Upper lobe of left lung (tissue), 4 donors: ENCODE measurements around the gene PKHD1.

Experiments
- EP300 ChIP-seq, 4 donors: sonication (generic); formaldehyde crosslinking; IDR thresholded peaks; one replicate each; pipeline ENCODE4 v1.5.1; 2017; ENCODE audit warnings: antibody characterized with exemption in 4 of 4, control low read depth in 2 of 4
- POLR2A ChIP-seq, 4 donors: fragments of 450-650 bp; IDR thresholded peaks; one replicate each; pipeline ENCODE4 v1.5.1; 2016 to 2017; ENCODE audit warnings: antibody characterized with exemption in 4 of 4, mild to moderate bottlenecking in 2 of 4
- POLR2AphosphoS5 ChIP-seq, 2 donors: sonication (generic); formaldehyde crosslinking; IDR thresholded peaks; one replicate each; pipeline ENCODE4 v1.5.1; 2017; ENCODE audit warnings: antibody characterized with exemption in 2 of 2
- TF ChIP-seq, protein P1 (sequence below), 6 experiments: fragments of 450-650 bp in 4 of 6; fragments of 200-600 bp in 2 of 6; sonication (generic) in 2 of 6; IDR thresholded peaks; one replicate each; pipeline ENCODE4 v1.5.1; 2016 to 2019; ENCODE audit warnings: antibody characterized with exemption in 6 of 6

- TF ChIP-seq, protein P1, sequence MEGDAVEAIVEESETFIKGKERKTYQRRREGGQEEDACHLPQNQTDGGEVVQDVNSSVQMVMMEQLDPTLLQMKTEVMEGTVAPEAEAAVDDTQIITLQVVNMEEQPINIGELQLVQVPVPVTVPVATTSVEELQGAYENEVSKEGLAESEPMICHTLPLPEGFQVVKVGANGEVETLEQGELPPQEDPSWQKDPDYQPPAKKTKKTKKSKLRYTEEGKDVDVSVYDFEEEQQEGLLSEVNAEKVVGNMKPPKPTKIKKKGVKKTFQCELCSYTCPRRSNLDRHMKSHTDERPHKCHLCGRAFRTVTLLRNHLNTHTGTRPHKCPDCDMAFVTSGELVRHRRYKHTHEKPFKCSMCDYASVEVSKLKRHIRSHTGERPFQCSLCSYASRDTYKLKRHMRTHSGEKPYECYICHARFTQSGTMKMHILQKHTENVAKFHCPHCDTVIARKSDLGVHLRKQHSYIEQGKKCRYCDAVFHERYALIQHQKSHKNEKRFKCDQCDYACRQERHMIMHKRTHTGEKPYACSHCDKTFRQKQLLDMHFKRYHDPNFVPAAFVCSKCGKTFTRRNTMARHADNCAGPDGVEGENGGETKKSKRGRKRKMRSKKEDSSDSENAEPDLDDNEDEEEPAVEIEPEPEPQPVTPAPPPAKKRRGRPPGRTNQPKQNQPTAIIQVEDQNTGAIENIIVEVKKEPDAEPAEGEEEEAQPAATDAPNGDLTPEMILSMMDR (IDR thresholded peaks at IDR 0.05), result no peak
- TF ChIP-seq POLR2A (IDR thresholded peaks at IDR 0.05) (no peak), EP300 (IDR thresholded peaks at IDR 0.05) (no peak), POLR2AphosphoS5 (IDR thresholded peaks at IDR 0.05) (no peak)
Observed at GRCh38 chr6:51585264-51585663, 502.1 kb downstream of the PKHD1 start.
